ENCODE results near the gene SRBD1. TPM values are rescaled to one million over a fixed set of nuclear protein-coding genes. Genes with fewer than 3 reads are reported as not detected.
"Not testable (repeated sequence)": the region's sequence is repeated elsewhere in the genome, so short reads cannot be mapped to it uniquely, and the experiment has no call there.

Gene SRBD1
- total RNA-seq, 1 donor from 2014 or later, result 18.3 TPM

DNA sequence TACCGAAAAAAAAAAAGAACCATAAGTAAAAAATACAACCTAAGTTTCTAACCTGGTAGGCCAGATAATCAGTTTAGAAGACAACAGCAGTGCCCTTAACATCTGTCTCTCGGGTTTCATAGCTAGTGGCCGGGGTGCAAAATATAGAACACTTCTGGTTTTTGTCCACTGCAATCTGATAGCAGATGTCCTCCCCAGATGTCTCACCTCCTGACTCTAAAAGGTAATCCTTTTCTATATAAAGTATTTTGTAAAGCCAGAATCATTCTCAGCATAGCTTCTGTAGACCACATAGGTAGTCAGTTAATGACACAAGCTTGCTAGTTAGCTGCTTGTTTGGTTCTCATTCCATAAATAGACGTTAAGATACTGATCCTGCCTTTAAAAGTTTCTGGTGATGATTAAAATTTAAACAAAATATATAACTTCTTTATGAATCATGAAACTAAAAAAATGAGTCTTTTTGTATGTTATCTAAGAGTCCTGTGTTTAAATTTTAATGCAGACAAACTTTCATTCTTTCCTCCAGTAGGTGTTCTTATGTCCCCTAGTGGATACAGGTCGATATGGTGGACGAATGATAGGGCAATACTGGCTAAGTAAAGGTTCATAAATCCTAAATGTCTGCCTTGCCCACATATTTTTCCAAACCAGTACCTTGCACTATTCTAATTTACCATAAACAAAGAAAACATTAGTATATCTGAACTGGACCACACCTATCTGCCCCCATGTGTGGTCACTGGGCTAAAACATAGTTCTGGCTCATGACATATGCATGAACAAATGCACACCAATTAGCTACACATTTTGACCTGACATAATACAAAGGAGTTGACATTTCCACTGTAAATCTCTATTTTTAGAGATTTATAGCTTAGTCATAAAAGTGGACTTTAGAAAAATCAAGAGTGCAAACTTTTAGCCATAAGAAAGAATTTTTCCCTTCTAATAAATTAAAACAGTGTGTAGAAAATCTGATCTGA lies 171.0 kb downstream of the SRBD1 start:
- Mint-ChIP-seq H3K27ac (no peak overlapping the region), H3K9me3 (no peaks in the 10 kb centered on the region), H3K4me1 (ENCODE audit: low read depth) (peaks cover 6% of the 10 kb centered on the region), H3K4me3 (no peak overlapping the region), H3K36me3 (ENCODE audit: low read depth) (no peaks in the 10 kb centered on the region), H3K27me3 (ENCODE audit: insufficient read depth) (no peaks in the 10 kb centered on the region)
- intact Hi-C loops (cut with micrococcal nuclease), result no loop called here
- no peak for DNase-seq (ENCODE audit: low spot score)

DNA sequence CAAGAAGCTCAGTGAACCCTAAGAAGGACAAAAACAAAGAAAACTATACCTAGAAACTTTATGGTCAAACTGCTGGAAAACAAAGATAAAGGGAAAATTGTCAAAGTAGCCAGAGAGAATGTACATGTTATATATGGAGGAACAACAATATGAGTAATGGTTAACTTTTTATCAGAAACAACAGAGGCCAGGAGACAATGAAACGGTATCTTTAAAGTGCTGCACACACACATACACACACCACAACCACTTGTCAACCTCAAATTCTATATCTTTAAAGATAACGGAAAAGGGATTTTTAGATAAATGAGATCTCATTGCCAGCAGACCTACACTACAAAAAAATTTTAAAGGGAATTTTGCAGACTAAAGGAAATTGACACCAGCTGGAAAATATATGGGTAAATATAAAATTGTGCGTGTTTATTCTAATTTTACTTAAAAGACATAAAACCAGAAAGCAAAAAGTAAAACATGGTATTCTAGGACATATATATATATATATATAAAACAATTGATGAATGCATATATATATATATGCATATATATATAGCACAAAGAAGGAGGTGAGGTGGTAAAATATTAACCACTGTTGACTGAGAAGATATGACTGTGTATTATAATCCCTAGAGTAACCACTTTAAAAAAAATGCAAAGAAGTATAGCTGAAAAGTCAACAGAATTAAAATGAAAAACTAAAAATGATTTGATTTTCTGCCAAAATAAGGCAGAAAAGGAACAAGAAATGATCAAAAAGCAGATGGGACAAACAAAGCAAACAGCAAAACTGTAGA lies 172.0 kb downstream of the SRBD1 start:
- peaks cover 6% of the 10 kb centered on the region for H3K4me1 Mint-ChIP-seq (ENCODE audit: low read depth)
- no peaks in the 10 kb centered on the region for H3K27me3 Mint-ChIP-seq (ENCODE audit: insufficient read depth)
- H3K27ac Mint-ChIP-seq, result no peak overlapping the region
- DNase-seq (ENCODE audit: low spot score), result no peak
- intact Hi-C loops (cut with micrococcal nuclease), result no loop called here
- no peak overlapping the region for H3K4me3 Mint-ChIP-seq
- peaks cover 3% of the 10 kb centered on the region for H3K36me3 Mint-ChIP-seq (ENCODE audit: low read depth)
- H3K9me3 Mint-ChIP-seq, result no peaks in the 10 kb centered on the region

DNA sequence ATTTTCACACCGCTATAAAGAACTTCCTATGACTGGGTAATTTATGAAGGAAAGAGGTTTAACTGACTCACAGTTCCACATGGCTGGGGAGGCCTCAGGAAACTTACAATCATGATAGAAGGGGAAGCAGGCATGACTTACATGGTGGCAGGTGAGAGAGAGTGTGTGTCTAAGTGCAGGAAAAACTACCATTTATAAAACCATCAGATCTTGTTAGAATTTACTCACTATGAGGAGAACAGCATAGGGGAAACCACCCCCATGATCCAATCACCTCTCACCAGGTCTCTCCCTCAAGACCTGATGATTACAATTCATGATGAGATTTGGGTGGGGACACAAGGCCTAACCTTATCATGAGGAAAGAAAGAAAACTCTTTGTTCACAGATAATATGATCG lies 174.6 kb downstream of the SRBD1 start:
- Mint-ChIP-seq H3K36me3 (ENCODE audit: low read depth) (peaks cover 3% of the 10 kb centered on the region), H3K4me3 (no peak overlapping the region), H3K27me3 (ENCODE audit: insufficient read depth) (no peaks in the 10 kb centered on the region), H3K27ac (no peak overlapping the region), H3K9me3 (no peaks in the 10 kb centered on the region), H3K4me1 (ENCODE audit: low read depth) (no peaks in the 10 kb centered on the region)
- DNase-seq (ENCODE audit: low spot score), result no peak
- intact Hi-C loops (cut with micrococcal nuclease), result no loop called here

DNA sequence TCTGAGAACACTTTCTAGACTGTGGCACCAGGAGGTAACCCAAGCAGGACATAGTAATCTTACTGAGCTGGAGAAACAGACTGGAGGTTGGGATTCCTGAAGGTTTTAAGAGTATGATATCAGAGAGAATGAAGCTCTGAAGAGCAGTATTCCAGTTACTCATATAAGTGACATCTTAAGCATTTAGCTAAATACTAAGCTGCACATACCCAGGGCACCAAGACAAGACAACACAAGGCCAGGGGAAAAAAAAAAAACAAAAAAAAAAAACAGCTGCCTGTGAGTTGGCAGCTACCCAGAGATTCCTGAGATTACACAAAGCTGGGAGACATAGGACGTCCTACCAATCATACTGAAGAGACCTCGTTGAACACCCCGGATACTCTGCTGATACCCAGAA lies 175.8 kb downstream of the SRBD1 start:
- no peaks in the 10 kb centered on the region for H3K4me1 Mint-ChIP-seq (ENCODE audit: low read depth)
- no peak for DNase-seq (ENCODE audit: low spot score)
- intact Hi-C loops (cut with micrococcal nuclease), result no loop called here
- peaks cover 3% of the 10 kb centered on the region for H3K36me3 Mint-ChIP-seq (ENCODE audit: low read depth)
- no peaks in the 10 kb centered on the region for H3K27me3 Mint-ChIP-seq (ENCODE audit: insufficient read depth)
- H3K27ac Mint-ChIP-seq, result no peak overlapping the region
- H3K4me3 Mint-ChIP-seq, result no peak overlapping the region
- peaks cover 7% of the 10 kb centered on the region for H3K9me3 Mint-ChIP-seq

DNA sequence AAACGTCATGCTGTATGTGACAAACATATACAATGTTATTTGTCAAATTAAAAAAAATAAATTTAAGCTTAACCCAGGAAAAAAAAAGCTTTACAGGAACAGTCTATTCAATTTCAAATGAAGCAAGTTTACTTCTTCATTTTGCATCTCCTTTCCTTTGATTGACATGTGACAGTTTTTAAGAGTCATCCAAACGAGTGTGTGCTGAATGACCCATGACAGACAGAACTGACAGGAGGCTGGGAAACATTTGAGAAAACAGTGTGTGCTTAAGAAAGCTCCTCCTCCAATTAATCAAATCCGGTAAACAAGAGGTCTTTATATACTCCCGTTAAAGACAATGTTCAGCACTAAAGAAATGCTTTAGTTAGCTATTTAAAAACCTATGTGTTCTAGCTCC lies 177.7 kb downstream of the SRBD1 start:
- H3K4me3 Mint-ChIP-seq, result no peak overlapping the region
- H3K4me1 Mint-ChIP-seq (ENCODE audit: low read depth), result no peaks in the 10 kb centered on the region
- intact Hi-C loops (cut with micrococcal nuclease), result no loop called here
- peaks cover 3% of the 10 kb centered on the region for H3K36me3 Mint-ChIP-seq (ENCODE audit: low read depth)
- H3K27ac Mint-ChIP-seq, result no peak overlapping the region
- DNase-seq (ENCODE audit: low spot score), result no peak
- no peaks in the 10 kb centered on the region for H3K27me3 Mint-ChIP-seq (ENCODE audit: insufficient read depth)
- peaks cover 7% of the 10 kb centered on the region for H3K9me3 Mint-ChIP-seq

DNA sequence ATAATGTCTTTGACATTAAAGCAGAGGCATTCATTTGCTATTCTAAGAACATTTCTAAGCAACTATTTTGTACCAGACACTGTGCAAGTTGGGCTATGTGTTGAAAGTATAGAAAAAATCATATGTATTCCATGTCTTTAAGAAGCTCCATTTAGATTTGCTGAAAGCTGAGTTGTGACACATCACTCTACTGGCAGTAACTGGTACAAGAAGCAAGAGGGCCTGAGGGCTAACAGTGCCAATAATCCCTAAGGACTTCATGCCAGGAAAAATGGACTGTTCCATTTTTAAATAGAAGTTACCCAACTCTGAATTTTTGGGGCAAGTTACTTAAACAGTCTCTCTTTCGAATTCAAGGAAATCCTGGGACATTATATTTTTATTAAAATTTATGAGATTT lies 178.7 kb downstream of the SRBD1 start:
- Mint-ChIP-seq H3K36me3 (ENCODE audit: low read depth) (peaks cover 3% of the 10 kb centered on the region), H3K9me3 (peaks cover 7% of the 10 kb centered on the region), H3K4me3 (no peak overlapping the region), H3K27ac (no peak overlapping the region), H3K27me3 (ENCODE audit: insufficient read depth) (no peaks in the 10 kb centered on the region), H3K4me1 (ENCODE audit: low read depth) (no peaks in the 10 kb centered on the region)
- intact Hi-C loops (cut with micrococcal nuclease), result no loop called here
- DNase-seq (ENCODE audit: low spot score), result no peak

DNA sequence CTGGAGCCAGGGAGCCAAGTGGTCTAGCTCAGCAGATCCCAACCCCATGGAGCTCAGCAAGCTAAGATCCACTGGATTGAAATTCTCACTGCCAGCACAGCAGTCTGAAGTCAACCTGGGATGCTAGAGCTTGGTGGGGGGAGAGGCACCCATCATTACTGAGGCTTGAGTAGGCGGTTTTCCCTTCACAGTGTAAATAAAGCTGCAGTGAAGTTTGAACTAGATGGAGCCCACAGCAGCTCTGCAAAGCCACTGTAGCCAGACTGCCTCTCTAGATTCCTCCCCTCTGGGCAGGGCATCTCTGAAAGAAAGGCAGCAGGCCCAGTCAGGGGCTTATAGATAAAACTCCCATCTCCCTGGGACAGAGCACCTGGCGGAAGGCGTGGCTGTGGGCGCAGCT lies 185.0 kb downstream of the SRBD1 start:
- intact Hi-C loops (cut with micrococcal nuclease); H3K36me3 Mint-ChIP-seq (ENCODE audit: low read depth); H3K4me1 Mint-ChIP-seq (ENCODE audit: low read depth); H3K27me3 Mint-ChIP-seq (ENCODE audit: insufficient read depth); DNase-seq (ENCODE audit: low spot score); H3K4me3 Mint-ChIP-seq; H3K27ac Mint-ChIP-seq; H3K9me3 Mint-ChIP-seq: not testable (repeated sequence)

DNA sequence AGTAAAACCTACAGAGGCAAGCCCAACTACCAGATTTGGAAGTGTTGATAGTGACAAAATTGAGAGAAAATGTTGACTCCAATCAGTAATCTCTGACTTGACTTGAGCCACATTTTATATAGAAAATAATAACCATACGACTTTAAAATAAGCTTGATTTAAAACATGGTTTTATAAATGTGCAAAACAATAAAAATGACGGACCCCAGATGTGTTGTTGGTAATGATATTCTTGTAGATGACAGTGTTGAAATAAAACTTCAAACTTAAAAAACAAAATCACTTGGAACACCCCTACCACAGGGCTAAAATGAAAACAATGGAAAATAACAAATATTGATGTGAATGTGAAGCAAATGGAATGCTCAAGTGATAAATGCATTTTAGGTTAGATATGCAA lies 188.1 kb downstream of the SRBD1 start:
- DNase-seq (ENCODE audit: low spot score), result no peak
- Mint-ChIP-seq H3K27ac (no peak overlapping the region), H3K9me3 (no peaks in the 10 kb centered on the region), H3K27me3 (ENCODE audit: insufficient read depth) (no peaks in the 10 kb centered on the region), H3K36me3 (ENCODE audit: low read depth) (peaks cover 9% of the 10 kb centered on the region), H3K4me3 (no peak overlapping the region), H3K4me1 (ENCODE audit: low read depth) (no peaks in the 10 kb centered on the region)
- intact Hi-C loops (cut with micrococcal nuclease), result no loop called here

DNA sequence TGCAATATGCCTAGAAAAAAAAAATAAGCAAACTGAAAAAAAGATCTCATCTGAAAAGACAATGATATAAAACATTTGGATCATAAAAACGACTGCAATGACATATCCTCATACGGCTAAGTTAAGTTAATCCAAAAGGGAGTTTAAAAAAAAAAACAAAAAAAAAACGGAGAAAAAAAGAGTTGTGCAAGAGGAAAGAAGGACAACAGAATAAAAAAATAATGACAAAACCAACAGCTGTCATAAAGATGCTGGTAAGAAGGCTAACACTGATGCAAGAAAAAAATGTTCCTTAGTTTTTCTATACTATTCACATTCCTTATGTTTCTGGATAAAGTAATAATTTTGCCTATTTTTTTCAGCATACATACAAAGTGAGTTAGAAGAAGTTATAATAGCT lies 192.5 kb downstream of the SRBD1 start:
- Mint-ChIP-seq H3K9me3 (no peaks in the 10 kb centered on the region), H3K27me3 (ENCODE audit: insufficient read depth) (no peaks in the 10 kb centered on the region), H3K4me3 (no peak overlapping the region), H3K4me1 (ENCODE audit: low read depth) (no peaks in the 10 kb centered on the region), H3K36me3 (ENCODE audit: low read depth) (peaks cover 11% of the 10 kb centered on the region), H3K27ac (no peak overlapping the region)
- DNase-seq (ENCODE audit: low spot score), result no peak
- intact Hi-C loops (cut with micrococcal nuclease), result no loop called here

DNA sequence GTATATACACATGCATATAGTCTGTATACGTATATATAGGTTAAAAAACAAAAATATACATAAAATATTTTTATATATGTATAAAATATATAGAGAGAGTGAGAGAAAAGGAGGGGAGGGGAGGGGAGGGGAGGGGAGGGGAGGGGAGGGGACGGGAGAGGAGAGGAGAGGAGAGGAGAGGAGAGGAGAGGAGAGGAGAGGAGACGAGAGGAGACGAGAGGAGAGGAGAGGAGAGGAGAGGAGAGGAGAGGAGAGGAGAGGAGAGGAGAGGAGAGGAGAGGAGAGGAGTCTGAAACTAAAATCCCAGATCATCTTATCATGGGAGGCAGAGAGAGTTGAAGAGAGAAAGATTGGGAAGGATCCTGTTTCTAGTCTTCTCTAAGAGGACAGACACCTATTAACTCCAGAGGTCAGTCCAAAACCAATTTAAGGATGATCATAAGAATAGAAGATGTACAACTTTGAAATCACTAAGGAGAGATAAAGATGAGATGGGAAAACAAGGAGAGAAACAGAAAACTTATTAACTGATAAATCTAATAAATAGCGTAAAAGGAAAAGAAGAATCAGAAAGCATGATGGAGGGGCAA lies 195.4 kb downstream of the SRBD1 start:
- no peak for DNase-seq (ENCODE audit: low spot score)
- Mint-ChIP-seq H3K4me1 (ENCODE audit: low read depth) (no peaks in the 10 kb centered on the region), H3K4me3 (no peak overlapping the region), H3K36me3 (ENCODE audit: low read depth) (peaks cover 22% of the 10 kb centered on the region), H3K9me3 (no peaks in the 10 kb centered on the region), H3K27me3 (ENCODE audit: insufficient read depth) (no peaks in the 10 kb centered on the region), H3K27ac (no peak overlapping the region)
- intact Hi-C loops (cut with micrococcal nuclease), result no loop called here

DNA sequence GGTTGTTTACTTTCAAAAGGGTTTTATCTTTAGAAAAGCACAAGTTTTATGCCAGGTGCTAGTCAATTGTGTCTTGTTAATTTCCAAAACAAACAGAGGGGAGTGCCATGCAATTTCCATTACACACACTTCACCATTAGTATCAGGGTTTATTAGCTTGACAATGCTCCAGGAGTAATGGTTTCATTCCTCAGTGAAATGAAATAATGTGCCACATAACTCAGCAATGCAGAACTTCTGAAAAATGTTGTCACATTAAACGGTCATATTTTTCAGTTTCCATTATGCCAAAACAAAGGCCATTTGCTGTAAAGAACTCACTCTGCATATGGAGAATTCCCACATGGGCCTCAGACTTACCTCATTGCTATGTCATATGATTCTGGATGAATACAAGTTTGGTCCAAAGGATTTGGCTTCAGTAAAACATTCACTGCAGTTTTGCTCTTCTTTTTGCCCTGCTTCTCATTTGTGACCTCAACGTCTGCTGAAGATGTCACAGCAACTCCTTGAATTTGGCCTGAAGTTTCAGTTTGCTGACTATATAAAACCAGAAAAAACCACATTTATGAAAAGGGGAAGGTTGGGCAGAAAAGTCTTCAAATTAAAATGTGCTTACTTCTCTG lies 198.2 kb downstream of the SRBD1 start:
- Mint-ChIP-seq H3K4me1 (ENCODE audit: low read depth) (no peaks in the 10 kb centered on the region), H3K27ac (no peak overlapping the region), H3K9me3 (no peaks in the 10 kb centered on the region), H3K4me3 (no peak overlapping the region), H3K36me3 (ENCODE audit: low read depth) (peaks cover 16% of the 10 kb centered on the region), H3K27me3 (ENCODE audit: insufficient read depth) (no peaks in the 10 kb centered on the region)
- intact Hi-C loops (cut with micrococcal nuclease), result no loop called here
- no peak for DNase-seq (ENCODE audit: low spot score)

DNA sequence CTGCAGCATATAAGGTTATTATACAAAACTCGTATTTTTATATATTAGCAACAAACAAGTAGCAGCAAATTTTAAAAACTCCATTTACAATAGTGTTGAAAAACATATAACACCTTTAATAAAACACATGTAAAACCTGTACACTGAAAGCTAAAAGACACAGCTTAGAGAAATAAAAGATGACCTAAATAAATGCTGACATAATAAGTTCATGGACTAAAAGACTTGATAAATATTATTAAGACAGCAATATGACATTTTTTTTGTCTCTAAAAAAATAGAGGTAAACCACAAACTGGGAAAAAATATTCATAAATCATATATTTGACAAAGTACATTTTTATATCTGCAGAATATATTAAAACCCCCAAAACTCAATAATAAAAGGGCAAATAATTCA lies 201.4 kb downstream of the SRBD1 start:
- intact Hi-C loops (cut with micrococcal nuclease), result no loop called here
- Mint-ChIP-seq H3K9me3 (no peaks in the 10 kb centered on the region), H3K36me3 (ENCODE audit: low read depth) (peaks cover 14% of the 10 kb centered on the region)

More for the DNA sequence above, 201.4 kb downstream of the SRBD1 start:
- Mint-ChIP-seq H3K27ac (no peak overlapping the region), H3K4me1 (ENCODE audit: low read depth) (no peaks in the 10 kb centered on the region), H3K4me3 (no peak overlapping the region), H3K27me3 (ENCODE audit: insufficient read depth) (no peaks in the 10 kb centered on the region)
- no peak for DNase-seq (ENCODE audit: low spot score)

Measured in activated T-helper 1 cell treated with anti-CD3 and anti-CD28 coated beads, Interleukin-12 subunit alpha, Interleukin-12 subunit beta, Interleukin-2, Interleukin-4 antibody, amounts not matched to agents 30 ng/mL and 10 ng/mL and 1 ng/mL, durations not matched to agents 14 hours and 24 hours and 36 hours (primary cell).